Effector memory CD4-positive, alpha-beta T cell (primary cell): Measurements from ENCODE around the gene GNAT1.

Experiments
- DNase-seq, 3 donors: peaks; one replicate each; pipeline ENCODE4 v3.0.0-alpha.2; 2020
- H3K27ac ChIP-seq: 2 replicates; pipeline ENCODE4 v1.7.0; 2013; ENCODE audit warnings: mild to moderate bottlenecking, low read length, moderate library complexity; ENCODE audit not compliant: insufficient read depth, poor library complexity, severe bottlenecking
- H3K27me3 ChIP-seq: replicated peaks from 2 replicates; pipeline ENCODE4 v1.7.0; 2013; ENCODE audit warnings: mild to moderate bottlenecking, low read length; ENCODE audit not compliant: insufficient read depth, control insufficient read depth, poor library complexity, severe bottlenecking
- H3K36me3 ChIP-seq: 2 replicates; pipeline ENCODE4 v1.7.0; 2013; ENCODE audit warnings: mild to moderate bottlenecking, low read length, moderate library complexity; ENCODE audit not compliant: control insufficient read depth, insufficient read depth
- H3K4me1 ChIP-seq: 2 replicates; pipeline ENCODE4 v1.7.0; 2013; ENCODE audit warnings: low read length, mild to moderate bottlenecking; ENCODE audit not compliant: control insufficient read depth, insufficient read depth, poor library complexity, severe bottlenecking
- H3K4me3 ChIP-seq: 2 replicates; pipeline ENCODE4 v1.7.0; 2013; ENCODE audit warnings: low read length, low read depth, mild to moderate bottlenecking; ENCODE audit not compliant: insufficient read depth, poor library complexity, severe bottlenecking
- H3K9me3 ChIP-seq: 2 replicates; pipeline ENCODE4 v1.7.0; 2013; ENCODE audit warnings: mild to moderate bottlenecking, low read length, moderate library complexity; ENCODE audit not compliant: control insufficient read depth
- total RNA-seq, 3 donors: gene quantifications; one replicate each; lab custom pipeline; 2026; lab: John Stamatoyannopoulos, UW

GNAT1 gene
- 0.17 to 0.44 (median 0.19) reads per million in 3 donors for total RNA-seq

GRCh38 chr3:50190936-50191660 lies at the start of gene GNAT1:
GNAT1 (plus strand) TSS chr3:50191610; CDS start chr3:50191726, 116 bp downstream.
- Histone ChIP-seq H3K4me3 (no peak within 1 kb of the TSS), H3K4me1 (peaks cover 21% of the 10 kb centered on the region), H3K27ac (no peak within 1 kb of the TSS), H3K27me3 (peaks cover 9% of the 10 kb centered on the region), H3K9me3 (no peaks in the 10 kb centered on the region), H3K36me3 (no peaks in the 10 kb centered on the region)
- DNase-seq: no peak

GRCh38 chr3:50146316-50146901 lies 45.0 kb upstream of the GNAT1 start:
- Histone ChIP-seq H3K9me3 (no peaks in the 10 kb centered on the region), H3K27me3 (no peaks in the 10 kb centered on the region), H3K27ac (no peak overlapping the region), H3K4me1 (no peaks in the 10 kb centered on the region), H3K4me3 (no peak overlapping the region), H3K36me3 (no peaks in the 10 kb centered on the region)
- no peak for DNase-seq

GRCh38 chr3:50147016-50147415 lies 44.4 kb upstream of the GNAT1 start:
- H3K36me3 ChIP-seq: no peaks in the 10 kb centered on the region
- H3K27me3 ChIP-seq: no peaks in the 10 kb centered on the region
- DNase-seq: no peak
- no peaks in the 10 kb centered on the region for H3K4me1 ChIP-seq
- no peak overlapping the region for H3K4me3 ChIP-seq
- no peak overlapping the region for H3K27ac ChIP-seq
- H3K9me3 ChIP-seq: no peaks in the 10 kb centered on the region

- DNase-seq: no peak
- H3K27ac ChIP-seq: no peak overlapping the region
- no peak overlapping the region for H3K4me3 ChIP-seq
- H3K9me3 ChIP-seq: no peaks in the 10 kb centered on the region
- no peaks in the 10 kb centered on the region for H3K27me3 ChIP-seq
- no peaks in the 10 kb centered on the region for H3K4me1 ChIP-seq
- H3K36me3 ChIP-seq: no peaks in the 10 kb centered on the region
Observed at GRCh38 chr3:50147447-50147846, 44.0 kb upstream of the GNAT1 start.

GRCh38 chr3:50147861-50148260 lies 43.5 kb upstream of the GNAT1 start:
- no peak overlapping the region for H3K27ac ChIP-seq
- DNase-seq: no peak
- no peaks in the 10 kb centered on the region for H3K27me3 ChIP-seq

GRCh38 chr3:50150404-50150750 lies 41.0 kb upstream of the GNAT1 start:
- Histone ChIP-seq H3K9me3 (no peaks in the 10 kb centered on the region), H3K4me3 (no peak overlapping the region), H3K36me3 (no peaks in the 10 kb centered on the region), H3K4me1 (peaks cover 7% of the 10 kb centered on the region), H3K27ac (no peak overlapping the region), H3K27me3 (peaks cover under 1% of the 10 kb centered on the region)
- no peak for DNase-seq

More at GRCh38 chr3:50147861-50148260, 43.5 kb upstream of the GNAT1 start:
- no peaks in the 10 kb centered on the region for H3K36me3 ChIP-seq
- no peaks in the 10 kb centered on the region for H3K9me3 ChIP-seq
- H3K4me3 ChIP-seq: no peak overlapping the region
- no peaks in the 10 kb centered on the region for H3K4me1 ChIP-seq

GRCh38 chr3:50150863-50151686 lies 40.3 kb upstream of the GNAT1 start:
- Histone ChIP-seq H3K4me3 (no peak overlapping the region), H3K36me3 (no peaks in the 10 kb centered on the region), H3K27me3 (peaks cover 7% of the 10 kb centered on the region), H3K9me3 (no peaks in the 10 kb centered on the region), H3K4me1 (peaks cover 13% of the 10 kb centered on the region), H3K27ac (no peak overlapping the region)
- DNase-seq: no peak

GRCh38 chr3:50151728-50152127 lies 39.7 kb upstream of the GNAT1 start:
- peaks cover 13% of the 10 kb centered on the region for H3K4me1 ChIP-seq
- H3K36me3 ChIP-seq: no peaks in the 10 kb centered on the region
- H3K27ac ChIP-seq: no peak overlapping the region

GRCh38 chr3:50153782-50154475 lies 37.5 kb upstream of the GNAT1 start:
- DNase-seq: no peak
- Histone ChIP-seq H3K4me1 (peaks cover 13% of the 10 kb centered on the region), H3K27me3 (peaks cover 21% of the 10 kb centered on the region), H3K27ac (no peak overlapping the region), H3K4me3 (peak overlapping the region; percentile 39), H3K36me3 (no peaks in the 10 kb centered on the region), H3K9me3 (no peaks in the 10 kb centered on the region)

More at GRCh38 chr3:50151728-50152127, 39.7 kb upstream of the GNAT1 start:
- Histone ChIP-seq H3K9me3 (no peaks in the 10 kb centered on the region), H3K27me3 (peaks cover 13% of the 10 kb centered on the region), H3K4me3 (no peak overlapping the region)
- no peak for DNase-seq
